SK-N-MC (cell line): ENCODE measurements around the gene COPZ1.

Experiments used
- DNase-seq: peaks from one replicate; pipeline ENCODE4 v3.0.0-alpha.2; 2011; ENCODE audit warnings: low read depth, low spot score
- H3K27ac ChIP-seq: fragments of 200-600 bp; sonication (generic); 2 replicates; pipeline ENCODE4 v1.5.1; 2016; ENCODE audit warnings: mixed run types
- H3K36me3 ChIP-seq: fragments of 200-600 bp; sonication (generic); 2 replicates; pipeline ENCODE4 v1.6.1; 2017; ENCODE audit warnings: antibody characterized with exemption, low read length, mixed read lengths; ENCODE audit not compliant: insufficient read depth
- H3K4me3 ChIP-seq: fragments of 200-600 bp; sonication (generic); 2 replicates; pipeline ENCODE4 v1.5.1; 2016
- H3K9ac ChIP-seq: fragments of 200-600 bp; sonication (generic); 2 replicates; pipeline ENCODE4 v1.8.0; 2017; ENCODE audit warnings: mixed run types, mixed read lengths; ENCODE audit not compliant: insufficient read length
- H3K9me3 ChIP-seq: fragments of 200-600 bp; sonication (generic); 2 replicates; pipeline ENCODE4 v1.6.1; 2017; ENCODE audit warnings: low read depth, mild to moderate bottlenecking, antibody characterized with exemption, low read length, moderate library complexity, mixed read lengths
- EZH2 ChIP-seq: fragments of 200-600 bp; sonication (generic); IDR thresholded peaks from one replicate; pipeline ENCODE4 v1.6.1; 2017; ENCODE audit warnings: antibody characterized with exemption
- FOXP2 ChIP-seq: optimal IDR thresholded peaks from 2 replicates; pipeline ENCODE3; 2011; ENCODE audit warnings: mild to moderate bottlenecking, moderate library complexity; ENCODE audit not compliant: insufficient read depth; ENCODE audit errors: extremely low read length, control extremely low read depth
- POLR2AphosphoS5 ChIP-seq: IDR thresholded peaks from 2 replicates; pipeline ENCODE4 v1.6.1; 2012; ENCODE audit warnings: mild to moderate bottlenecking, low read depth, low read length, borderline replicate concordance

Gene COPZ1

DNA sequence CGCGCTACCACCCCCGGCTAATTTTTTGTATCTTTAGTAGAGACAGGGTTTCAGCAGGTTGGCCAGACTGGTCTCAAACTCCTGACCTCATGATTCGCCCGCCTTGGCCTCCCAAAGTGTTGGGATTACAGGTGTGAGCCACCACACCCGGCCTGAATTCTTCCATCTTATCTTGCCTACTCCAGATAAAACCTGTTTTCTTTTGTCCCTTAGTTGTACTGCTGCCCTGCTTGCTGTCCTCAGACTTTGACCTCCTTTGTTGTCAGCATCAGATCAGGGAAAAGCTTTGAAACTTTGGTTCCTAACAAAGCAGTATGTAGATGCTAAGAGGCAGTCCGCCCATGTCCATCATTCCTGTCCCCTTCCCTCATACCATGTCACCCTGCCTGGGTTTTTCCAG, 15.9 kb downstream of the COPZ1 start:
- no peaks in the 10 kb centered on the region for H3K9me3 ChIP-seq
- peaks cover 44% of the 10 kb centered on the region for H3K36me3 ChIP-seq
- H3K4me3 ChIP-seq, result no peak overlapping the region
- TF ChIP-seq POLR2AphosphoS5 (no peak), EZH2 (no peak), FOXP2 (no peak)
- no peak overlapping the region for H3K27ac ChIP-seq
- DNase-seq, result no peak
- no peak overlapping the region for H3K9ac ChIP-seq

DNA sequence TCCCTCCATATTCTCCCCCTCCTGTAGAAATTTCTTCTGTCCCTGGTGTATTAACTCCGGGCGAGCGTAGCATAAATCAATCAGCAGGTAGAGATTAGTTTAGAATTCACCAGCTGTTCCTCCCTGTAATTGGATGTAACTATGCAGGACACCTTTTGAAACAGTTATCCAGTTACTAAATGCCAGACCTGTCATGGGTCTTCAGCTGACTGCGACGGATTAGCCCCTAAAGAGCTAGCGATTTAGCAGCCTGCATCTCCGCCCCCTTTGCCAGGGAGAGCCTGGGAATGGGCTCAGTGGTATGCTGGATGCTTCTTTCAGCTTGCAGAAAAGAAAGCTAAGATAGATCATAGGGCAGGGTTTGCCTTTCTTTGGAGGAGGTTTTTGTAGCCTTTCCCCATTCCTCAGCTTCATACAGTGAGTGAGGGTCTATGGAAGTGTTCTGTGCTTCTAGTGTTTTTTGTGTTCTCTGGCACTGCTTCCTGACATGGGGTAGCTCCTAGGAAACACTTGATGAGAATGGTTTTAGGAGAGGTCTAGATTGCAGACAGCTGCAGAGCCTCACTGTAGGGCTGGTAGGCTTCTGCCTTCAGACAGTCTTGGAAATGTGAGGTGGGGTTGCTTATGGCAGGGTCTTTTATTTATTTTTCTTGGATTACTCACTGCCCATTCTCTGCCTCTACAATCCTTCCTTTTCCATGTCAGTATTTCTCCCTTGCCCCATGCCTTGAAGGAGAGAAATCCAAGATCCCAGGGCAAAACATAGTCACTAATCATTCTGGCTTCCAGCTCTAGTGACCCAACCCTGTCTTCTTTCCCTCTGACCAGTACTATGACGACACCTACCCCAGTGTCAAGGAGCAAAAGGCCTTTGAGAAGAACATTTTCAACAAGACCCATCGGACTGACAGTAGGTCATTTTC, 16.7 kb downstream of the COPZ1 start:
- peaks cover 46% of the 10 kb centered on the region for H3K36me3 ChIP-seq
- no peak overlapping the region for H3K4me3 ChIP-seq
- no peak overlapping the region for H3K27ac ChIP-seq
- no peaks in the 10 kb centered on the region for H3K9me3 ChIP-seq
- no peak for DNase-seq
- TF ChIP-seq POLR2AphosphoS5, result no peak
- no peak for TF ChIP-seq FOXP2
- TF ChIP-seq EZH2, result no peak
- H3K9ac ChIP-seq, result no peak overlapping the region

DNA sequence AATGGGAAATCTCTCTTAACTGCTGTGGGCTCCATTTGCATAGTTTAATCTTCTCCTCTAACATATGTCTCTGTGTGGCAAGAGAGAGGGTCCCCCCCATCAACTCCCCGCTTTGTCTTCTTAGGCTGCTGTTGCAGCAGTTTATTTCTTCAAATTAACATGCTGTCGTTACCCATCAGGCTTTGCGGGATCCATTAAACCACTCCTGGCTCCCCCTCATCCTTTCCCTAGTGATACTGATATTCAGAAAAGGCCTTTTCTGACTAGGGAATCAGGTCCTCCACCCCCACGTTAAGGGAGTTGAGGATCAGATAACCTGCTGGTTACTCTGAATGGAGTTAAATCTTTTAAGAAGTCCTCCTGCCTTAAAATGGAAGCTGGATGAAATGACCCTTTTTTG, 24.1 kb downstream of the COPZ1 start:
- TF ChIP-seq FOXP2 (no peak), POLR2AphosphoS5 (no peak), EZH2 (no peak)
- no peak for DNase-seq
- H3K9ac ChIP-seq, result no peak overlapping the region

DNA sequence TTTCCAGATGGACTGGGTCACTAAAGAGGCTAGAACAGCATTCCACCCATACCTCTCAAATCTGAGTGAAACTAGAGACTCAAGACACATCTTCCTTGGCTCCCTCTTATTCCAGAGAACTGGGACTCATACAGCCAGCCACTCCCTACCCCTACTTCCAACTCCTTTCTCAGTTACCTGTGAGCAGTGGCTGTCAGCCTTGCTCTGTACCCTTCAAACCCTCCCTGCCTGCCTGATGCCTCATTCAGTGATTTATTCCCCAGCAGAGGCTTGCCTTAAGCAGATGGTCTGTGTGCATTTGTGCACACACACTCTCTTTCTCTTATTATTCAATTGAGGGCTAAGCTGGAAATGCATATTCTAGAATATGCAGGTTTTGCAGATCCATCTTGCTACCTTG, 24.7 kb downstream of the COPZ1 start:
- Histone ChIP-seq H3K27ac (peak overlapping the region; percentile 99), H3K4me3 (no peak overlapping the region), H3K36me3 (peaks cover 52% of the 10 kb centered on the region), H3K9ac (no peak overlapping the region), H3K9me3 (no peaks in the 10 kb centered on the region)
- no peak for DNase-seq
- TF ChIP-seq POLR2AphosphoS5 (no peak), FOXP2 (no peak), EZH2 (no peak)

More for the DNA sequence above, 24.1 kb downstream of the COPZ1 start:
- peaks cover 54% of the 10 kb centered on the region for H3K36me3 ChIP-seq
- H3K4me3 ChIP-seq, result no peak overlapping the region
- H3K9me3 ChIP-seq, result no peaks in the 10 kb centered on the region
- peak overlapping the region; percentile 99 for H3K27ac ChIP-seq

DNA sequence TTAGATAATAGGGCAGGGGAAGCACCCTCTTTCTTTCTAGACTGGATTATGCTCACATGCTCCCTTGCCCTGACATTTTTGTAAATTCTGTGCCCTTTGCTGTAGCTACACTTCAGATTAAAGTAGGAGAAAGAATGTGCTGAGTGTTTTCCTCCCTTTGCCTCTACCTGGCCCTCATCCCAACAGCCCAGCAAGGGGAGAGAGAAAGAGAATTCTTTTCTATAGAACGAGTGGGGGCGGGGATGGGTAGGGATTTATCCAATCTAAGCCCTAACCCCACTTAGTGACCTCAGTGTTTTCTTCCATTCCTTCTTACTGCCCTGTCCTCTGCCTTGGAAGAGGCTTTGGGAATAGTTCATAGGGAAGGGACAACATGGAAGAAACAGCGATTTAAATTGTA, 25.8 kb downstream of the COPZ1 start:
- Histone ChIP-seq H3K9me3 (no peaks in the 10 kb centered on the region), H3K27ac (peak overlapping the region; percentile 99), H3K36me3 (peaks cover 44% of the 10 kb centered on the region), H3K9ac (no peak overlapping the region), H3K4me3 (no peak overlapping the region; the same call in 1 of the 2 replicates)
- TF ChIP-seq EZH2 (no peak), POLR2AphosphoS5 (no peak), FOXP2 (no peak)
- DNase-seq, result no peak

DNA sequence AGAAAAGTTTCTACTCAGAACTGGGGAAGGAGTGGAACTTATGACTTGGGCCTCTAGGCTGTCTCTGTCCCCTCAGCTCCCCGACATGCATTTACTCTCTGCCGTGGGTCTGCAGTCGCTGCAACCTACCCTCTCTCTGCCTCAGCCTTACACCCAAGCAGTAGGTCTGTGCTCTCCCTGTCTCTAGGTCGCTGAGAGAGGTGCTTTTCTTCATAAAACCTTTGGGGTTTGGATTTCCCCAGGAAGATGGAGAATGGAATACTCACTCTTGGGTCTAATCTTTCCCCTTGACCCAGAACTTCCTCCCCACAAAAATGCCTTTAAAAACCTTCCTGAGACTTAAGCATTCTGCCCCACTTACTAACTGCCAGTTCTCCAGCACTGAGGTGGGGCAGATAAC, 26.4 kb downstream of the COPZ1 start:
- no peak for DNase-seq
- H3K9me3 ChIP-seq, result no peaks in the 10 kb centered on the region
- peaks cover 41% of the 10 kb centered on the region for H3K36me3 ChIP-seq
- H3K4me3 ChIP-seq, result no peak overlapping the region; the same call in 1 of the 2 replicates
- peak overlapping the region; percentile 99 for H3K27ac ChIP-seq
- H3K9ac ChIP-seq, result no peak overlapping the region
- TF ChIP-seq POLR2AphosphoS5, result no peak
- TF ChIP-seq FOXP2, result no peak
- no peak for TF ChIP-seq EZH2

DNA sequence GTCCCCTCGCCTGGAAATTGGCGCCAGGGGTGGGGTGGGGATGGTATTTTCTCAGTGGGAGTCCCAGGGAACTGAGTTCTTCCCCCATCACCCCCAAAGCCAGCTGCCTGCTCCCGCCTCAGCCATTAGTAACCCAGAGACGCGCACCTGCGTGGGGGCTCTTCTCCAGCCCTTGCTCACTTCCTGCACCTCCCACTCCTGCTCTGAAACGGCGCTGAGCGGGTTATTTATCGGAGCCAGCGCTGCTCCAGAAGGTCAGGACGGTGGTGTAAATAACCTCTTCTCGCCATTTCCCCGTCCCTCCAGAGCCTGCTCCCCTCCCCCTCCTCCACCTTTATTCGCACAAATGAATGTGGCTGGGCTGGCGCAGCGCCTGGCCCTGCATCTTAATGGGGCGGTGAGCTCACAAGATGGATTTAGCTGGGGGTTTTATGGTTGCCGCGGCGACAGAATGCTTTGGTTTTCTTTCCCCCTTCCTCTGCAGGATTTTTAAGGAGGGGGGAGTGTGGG, 27.1 kb downstream of the COPZ1 start:
- Histone ChIP-seq H3K27ac (peak overlapping the region; percentile 99), H3K36me3 (peaks cover 38% of the 10 kb centered on the region), H3K9ac (peak overlapping the region; percentile 64), H3K4me3 (peak overlapping the region; percentile 72), H3K9me3 (no peaks in the 10 kb centered on the region)
- no peak for DNase-seq
- TF ChIP-seq POLR2AphosphoS5, result no peak; the same call in 1 of the 2 replicates
- TF ChIP-seq FOXP2, result no peak
- TF ChIP-seq EZH2, result no peak
